Gastroesophageal sphincter (tissue), 4 donors: Measurements from ENCODE around the gene CYTH3. TPM values are rescaled to one million over a fixed set of nuclear protein-coding genes. Genes with fewer than 3 reads are reported as not detected.

Experiments
- ATAC-seq: fragments of 150-250 bp; one replicate; pipeline ENCODE4 v1.9.1; 2016; ENCODE audit warnings: mild to moderate bottlenecking, moderate library complexity
- H3K27ac ChIP-seq, 4 donors: fragments of 200-600 bp; sonication (generic) in 3 of 4; 1 replicate in 3 of 4; 2 replicates in 1 of 4; pipeline ENCODE4 v1.5.1; 2016 to 2019
- H3K27me3 ChIP-seq: fragments of 200-600 bp; sonication (generic); one replicate; pipeline ENCODE4 v1.5.1; 2019
- H3K36me3 ChIP-seq, 2 donors: fragments of 200-600 bp; sonication (generic); one replicate each; pipeline ENCODE4 v1.5.1; 2019; ENCODE audit warnings: control low read depth in 1 of 2
- H3K4me1 ChIP-seq, 3 donors: fragments of 200-600 bp; sonication (generic); 1 replicate in 2 of 3; 2 replicates in 1 of 3; pipeline ENCODE4 v1.5.1; 2016 to 2019; ENCODE audit warnings: control low read depth in 2 of 3
- H3K4me3 ChIP-seq, 2 donors: fragments of 200-600 bp; sonication (generic); one replicate each; pipeline ENCODE4 v1.5.1; 2019; ENCODE audit warnings: mild to moderate bottlenecking in 1 of 2, moderate library complexity in 1 of 2
- H3K9me3 ChIP-seq, 3 donors: fragments of 200-600 bp; sonication (generic); one replicate each; pipeline ENCODE4 v1.5.1; 2017 to 2019; ENCODE audit warnings: control low read depth in 2 of 3
- EP300 ChIP-seq: sonication (generic); formaldehyde crosslinking; IDR thresholded peaks from one replicate; pipeline ENCODE4 v1.6.1; 2017; ENCODE audit warnings: antibody characterized with exemption, mild to moderate bottlenecking
- POLR2A ChIP-seq, 2 donors: fragments of 450-650 bp; IDR thresholded peaks; one replicate each; pipeline ENCODE4 v1.6.1; 2017; ENCODE audit warnings: antibody characterized with exemption in 2 of 2, mild to moderate bottlenecking in 2 of 2, moderate library complexity in 1 of 2
- POLR2AphosphoS5 ChIP-seq: sonication (generic); formaldehyde crosslinking; IDR thresholded peaks from one replicate; pipeline ENCODE4 v1.6.1; 2017; ENCODE audit warnings: antibody characterized with exemption
- WGBS, 2 donors: methylation state at CpG; one replicate each; pipeline ENCODE4 v1.1.5; 2018; ENCODE audit warnings: low coverage in 1 of 2; 5-methylcytosine and 5-hydroxymethylcytosine counted together
- total RNA-seq, 4 donors: library from RNA; depleted of rRNA; stranded (reverse); fragments of >200 nt; gene quantifications; one replicate each; pipeline ENCODE4 v1.1.0, GENCODE V29; 2016
- TF ChIP-seq, protein P1 (sequence below), 4 experiments: fragments of 200-600 bp in 2 of 4; fragments of 450-650 bp in 2 of 4; sonication (generic) in 1 of 4; IDR thresholded peaks; one replicate each; pipeline ENCODE4 v1.5.1; 2017 to 2019; ENCODE audit warnings: antibody characterized with exemption in 4 of 4, mild to moderate bottlenecking in 2 of 4, moderate library complexity in 2 of 4

Gene CYTH3
- total RNA-seq, 4 donors from 2014 or later = 25.8 to 61.9 (median 39.4) TPM

DNA sequence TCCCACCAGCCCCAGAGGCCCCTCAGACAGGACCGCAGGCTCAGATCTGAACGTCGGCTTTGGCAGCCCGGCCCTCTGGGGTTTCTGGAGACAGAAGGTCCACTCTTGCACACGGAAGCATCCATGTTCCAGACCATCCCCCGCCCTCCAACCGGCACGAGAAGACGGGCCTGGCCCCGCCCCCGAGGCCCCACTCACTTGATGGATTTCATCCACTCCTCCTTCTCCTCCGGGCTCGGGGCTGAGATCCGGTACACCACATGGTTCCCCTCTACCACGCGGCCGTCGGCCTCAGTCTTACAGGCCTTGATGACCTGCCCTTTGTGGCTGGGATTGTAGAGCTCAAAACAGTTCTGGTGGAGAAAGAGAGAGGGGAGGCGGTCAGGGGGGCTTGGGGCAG, 107.3 kb downstream of the CYTH3 start:
- peaks cover 0 to 41% (median 4%) of the 10 kb centered on the region in 3 donors for H3K4me1 ChIP-seq
- WGBS, 2 donors = no CpG with 5 or more reads among the region's 19 CpGs

DNA sequence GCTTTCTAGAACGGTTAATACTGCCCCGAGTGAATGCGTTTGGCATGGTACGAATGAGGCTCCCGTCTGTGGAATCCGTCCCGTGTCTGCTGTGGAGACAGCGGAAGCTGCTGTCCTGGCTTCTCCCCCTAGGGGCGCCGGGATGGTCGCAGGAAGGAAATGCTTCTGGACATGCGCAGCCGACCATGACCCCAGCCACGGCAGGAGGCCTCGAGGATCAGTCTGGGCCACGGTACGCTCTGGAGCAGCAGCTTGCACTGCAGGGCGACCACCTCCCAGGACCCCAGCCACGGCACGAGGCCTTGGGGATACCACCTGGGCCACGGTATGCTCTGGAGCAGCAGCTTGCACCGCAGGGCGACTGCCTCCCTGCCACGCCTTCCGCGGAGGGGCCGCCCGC, 107.9 kb downstream of the CYTH3 start:
- Histone ChIP-seq H3K36me3 (peaks cover 0 to 73% of the 10 kb centered on the region in 2 donors), H3K27me3 (no peaks in the 10 kb centered on the region), H3K4me3 (no peak overlapping the region), H3K9me3 (no peaks in the 10 kb centered on the region), H3K4me1 (peaks cover 0 to 47% (median 7%) of the 10 kb centered on the region in 3 donors), H3K27ac (peak overlapping the region in 1 of 4 donors; percentile 14)
- TF ChIP-seq, protein P1, sequence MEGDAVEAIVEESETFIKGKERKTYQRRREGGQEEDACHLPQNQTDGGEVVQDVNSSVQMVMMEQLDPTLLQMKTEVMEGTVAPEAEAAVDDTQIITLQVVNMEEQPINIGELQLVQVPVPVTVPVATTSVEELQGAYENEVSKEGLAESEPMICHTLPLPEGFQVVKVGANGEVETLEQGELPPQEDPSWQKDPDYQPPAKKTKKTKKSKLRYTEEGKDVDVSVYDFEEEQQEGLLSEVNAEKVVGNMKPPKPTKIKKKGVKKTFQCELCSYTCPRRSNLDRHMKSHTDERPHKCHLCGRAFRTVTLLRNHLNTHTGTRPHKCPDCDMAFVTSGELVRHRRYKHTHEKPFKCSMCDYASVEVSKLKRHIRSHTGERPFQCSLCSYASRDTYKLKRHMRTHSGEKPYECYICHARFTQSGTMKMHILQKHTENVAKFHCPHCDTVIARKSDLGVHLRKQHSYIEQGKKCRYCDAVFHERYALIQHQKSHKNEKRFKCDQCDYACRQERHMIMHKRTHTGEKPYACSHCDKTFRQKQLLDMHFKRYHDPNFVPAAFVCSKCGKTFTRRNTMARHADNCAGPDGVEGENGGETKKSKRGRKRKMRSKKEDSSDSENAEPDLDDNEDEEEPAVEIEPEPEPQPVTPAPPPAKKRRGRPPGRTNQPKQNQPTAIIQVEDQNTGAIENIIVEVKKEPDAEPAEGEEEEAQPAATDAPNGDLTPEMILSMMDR (IDR thresholded peaks at IDR 0.05) = no peak
- no peak for ATAC-seq
- 69 to 85% methylated on average over 7 to 15 of the region's 28 CpGs for WGBS, 2 donors

More for the DNA sequence above, 107.3 kb downstream of the CYTH3 start:
- Histone ChIP-seq H3K9me3 (no peaks in the 10 kb centered on the region), H3K36me3 (peaks cover 0 to 74% of the 10 kb centered on the region in 2 donors), H3K27ac (peak overlapping the region in 2 of 4 donors; percentile 14 to 18), H3K27me3 (no peaks in the 10 kb centered on the region), H3K4me3 (no peak overlapping the region)
- ATAC-seq = no peak
- TF ChIP-seq, protein P1 (IDR thresholded peaks at IDR 0.05) = no peak
- TF ChIP-seq EP300 = no peak
- TF ChIP-seq POLR2AphosphoS5 = no peak
- no peak for TF ChIP-seq POLR2A (IDR thresholded peaks at IDR 0.05)

DNA sequence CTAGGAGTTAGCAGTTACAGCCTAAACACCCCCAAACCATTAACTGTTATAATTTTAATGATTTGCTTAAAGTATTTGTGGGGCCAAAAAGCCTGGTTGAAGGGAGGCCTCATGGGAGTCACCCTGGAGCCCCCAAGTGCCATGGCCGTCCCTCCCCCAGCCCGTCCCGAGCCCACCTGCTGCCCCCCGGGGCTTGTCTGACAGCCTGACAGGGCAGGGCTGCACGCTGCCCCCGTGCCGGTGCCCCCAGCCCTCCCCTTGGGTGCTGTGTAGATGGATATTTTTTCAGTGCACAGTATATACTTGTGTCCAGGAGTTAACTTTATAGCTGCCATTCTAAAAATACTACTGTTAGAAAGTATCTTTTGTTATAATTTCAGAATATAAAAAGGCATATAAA, 108.4 kb downstream of the CYTH3 start:
- H3K9me3 ChIP-seq = no peaks in the 10 kb centered on the region
- peaks cover 0 to 49% (median 7%) of the 10 kb centered on the region in 3 donors for H3K4me1 ChIP-seq
- ATAC-seq = no peak
- H3K4me3 ChIP-seq = no peak overlapping the region
- H3K36me3 ChIP-seq = peaks cover 0 to 73% of the 10 kb centered on the region in 2 donors
- TF ChIP-seq EP300 (no peak), POLR2AphosphoS5 (no peak), POLR2A (IDR thresholded peaks at IDR 0.05) (no peak)
- TF ChIP-seq, protein P1 (IDR thresholded peaks at IDR 0.05) = no peak
- 67% methylated on average over 1 of the region's 7 CpGs; no CpG with 5 or more reads in 1 of the 2 donors for WGBS, 2 donors
- H3K27me3 ChIP-seq = no peaks in the 10 kb centered on the region
- no peak overlapping the region for H3K27ac ChIP-seq

DNA sequence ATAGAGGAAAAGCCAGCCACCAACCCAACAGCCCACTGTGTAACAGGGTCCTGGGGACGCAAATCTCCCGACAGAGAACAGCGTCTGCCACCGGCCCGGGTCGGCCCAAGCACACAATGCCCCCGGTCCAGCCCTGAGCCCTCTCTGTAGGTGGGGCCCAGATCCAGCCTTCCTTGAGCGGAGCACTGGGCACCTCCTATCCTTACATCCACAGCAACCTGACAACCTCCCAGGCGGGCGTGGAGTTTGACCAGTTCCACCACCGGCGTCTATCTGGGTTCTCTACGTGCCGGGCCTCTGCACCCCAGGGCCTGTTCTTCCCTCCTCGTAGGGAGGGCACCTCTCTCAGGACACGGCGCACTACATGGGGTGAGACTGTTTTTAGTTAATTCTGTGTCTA, 109.0 kb downstream of the CYTH3 start:
- ATAC-seq = no peak
- WGBS, 2 donors = 98% methylated on average over 7 of the region's 17 CpGs
- H3K9me3 ChIP-seq = no peaks in the 10 kb centered on the region
- TF ChIP-seq, protein P1 (IDR thresholded peaks at IDR 0.05) = no peak
- TF ChIP-seq POLR2A (IDR thresholded peaks at IDR 0.05) = no peak
- no peak for TF ChIP-seq POLR2AphosphoS5
- no peak for TF ChIP-seq EP300
- peaks cover 0 to 74% of the 10 kb centered on the region in 2 donors for H3K36me3 ChIP-seq
- H3K27ac ChIP-seq = peak overlapping the region in 1 of 4 donors; percentile 67
- peaks cover 0 to 49% (median 7%) of the 10 kb centered on the region in 3 donors for H3K4me1 ChIP-seq
- H3K27me3 ChIP-seq = no peaks in the 10 kb centered on the region
- no peak overlapping the region for H3K4me3 ChIP-seq

DNA sequence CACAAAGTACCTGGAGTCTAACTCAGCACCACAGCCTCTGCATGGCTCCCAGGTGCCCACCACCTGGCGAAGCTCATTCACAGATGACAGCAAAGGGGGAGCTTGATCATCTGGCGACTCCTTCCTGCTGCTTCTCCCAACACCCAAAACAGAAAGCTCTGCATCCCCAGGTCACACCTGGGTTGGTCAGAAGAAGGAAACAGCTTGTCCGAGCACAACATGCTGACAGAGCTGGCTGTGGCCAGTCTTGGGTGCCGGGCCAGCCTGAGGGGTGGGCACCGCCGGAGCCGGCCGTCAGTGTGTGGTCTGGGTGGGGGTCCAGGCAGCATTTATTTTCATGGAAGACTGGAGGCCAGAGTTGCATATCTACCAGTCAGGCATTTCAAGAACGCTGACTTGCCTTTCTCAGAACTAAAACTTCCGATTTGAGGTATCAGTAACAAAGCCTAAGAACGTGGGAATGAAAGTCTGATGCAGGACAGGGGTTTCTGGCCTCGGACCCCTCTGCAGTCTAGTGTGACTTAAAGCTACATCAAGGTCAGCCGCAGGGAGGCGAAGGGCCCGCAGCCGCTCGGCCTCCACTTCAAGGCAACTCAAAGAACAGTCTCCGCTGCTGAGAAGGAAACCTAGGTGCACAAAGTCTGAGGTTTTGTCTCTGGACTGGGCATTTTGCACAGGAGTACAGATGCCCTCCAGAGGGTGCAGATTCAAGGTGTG, 109.6 kb downstream of the CYTH3 start:
- WGBS, 2 donors = 94% methylated on average over 8 of the region's 18 CpGs; no CpG with 5 or more reads in 1 of the 2 donors
- H3K9me3 ChIP-seq = no peaks in the 10 kb centered on the region
- TF ChIP-seq, protein P1 (IDR thresholded peaks at IDR 0.05) = no peak
- TF ChIP-seq POLR2A (IDR thresholded peaks at IDR 0.05) (no peak), POLR2AphosphoS5 (no peak), EP300 (no peak)
- no peaks in the 10 kb centered on the region for H3K27me3 ChIP-seq
- no peak for ATAC-seq
- H3K36me3 ChIP-seq = peaks cover 0 to 75% of the 10 kb centered on the region in 2 donors
- H3K4me3 ChIP-seq = no peak overlapping the region
- H3K4me1 ChIP-seq = peaks cover 0 to 48% (median 7%) of the 10 kb centered on the region in 3 donors
- peak overlapping the region in 3 of 4 donors; percentile 64 to 67 (median 65) for H3K27ac ChIP-seq
